Immature natural killer cell (primary cell): ENCODE measurements around the gene SLCO3A1. TPM values are rescaled to one million over a fixed set of nuclear protein-coding genes. Genes with fewer than 3 reads are reported as not detected.
"Not testable (repeated sequence)": the region's sequence is repeated elsewhere in the genome, so short reads cannot be mapped to it uniquely, and the experiment has no call there.

ENCODE experiments used
- DNase-seq, 3 donors: peaks; one replicate each; pipeline ENCODE4 v3.0.0; 2022; ENCODE audit warnings: mixed read lengths in 1 of 3
- H3K27ac Mint-ChIP-seq, 6 donors: one replicate each; pipeline ENCODE4 v1.8.0; 2020; ENCODE audit warnings: mixed read lengths in 6 of 6, mild to moderate bottlenecking in 5 of 6, inconsistent platforms in 4 of 6, moderate library complexity in 3 of 6
- H3K27me3 Mint-ChIP-seq, 3 donors: one replicate each; pipeline ENCODE4 v1.8.0; 2020 to 2021; ENCODE audit warnings: low read depth in 3 of 3, mild to moderate bottlenecking in 3 of 3, mixed read lengths in 3 of 3, moderate library complexity in 3 of 3, inconsistent platforms in 1 of 3
- H3K36me3 Mint-ChIP-seq, 3 donors: one replicate each; pipeline ENCODE4 v1.8.0; 2020; ENCODE audit warnings: mixed read lengths in 3 of 3, inconsistent platforms in 2 of 3, mild to moderate bottlenecking in 2 of 3
- H3K4me1 Mint-ChIP-seq, 2 donors: one replicate each; pipeline ENCODE4 v1.8.0; 2020; ENCODE audit warnings: inconsistent platforms in 2 of 2, mild to moderate bottlenecking in 2 of 2, mixed read lengths in 2 of 2, moderate library complexity in 1 of 2
- H3K4me3 Mint-ChIP-seq, 5 donors: one replicate each; pipeline ENCODE4 v1.8.0; 2020; ENCODE audit warnings: mild to moderate bottlenecking in 5 of 5, mixed read lengths in 5 of 5, inconsistent platforms in 3 of 5, moderate library complexity in 3 of 5
- H3K9me3 Mint-ChIP-seq, 6 donors: one replicate each; pipeline ENCODE4 v1.8.0; 2020; ENCODE audit warnings: mild to moderate bottlenecking in 6 of 6, mixed read lengths in 6 of 6, inconsistent platforms in 4 of 6, moderate library complexity in 3 of 6
- polyA plus RNA-seq, 3 donors: library from polyadenylated mRNA; unstranded; fragments of 300-500 nt; fragmentation: Illumina TruSeq; gene quantifications; one replicate each; pipeline ENCODE4 v1.2.3, GENCODE V29; 2021

Gene SLCO3A1
- polyA plus RNA-seq, 3 donors from 2014 or later, result 17.0 to 41.3 (median 30.2) TPM

DNA sequence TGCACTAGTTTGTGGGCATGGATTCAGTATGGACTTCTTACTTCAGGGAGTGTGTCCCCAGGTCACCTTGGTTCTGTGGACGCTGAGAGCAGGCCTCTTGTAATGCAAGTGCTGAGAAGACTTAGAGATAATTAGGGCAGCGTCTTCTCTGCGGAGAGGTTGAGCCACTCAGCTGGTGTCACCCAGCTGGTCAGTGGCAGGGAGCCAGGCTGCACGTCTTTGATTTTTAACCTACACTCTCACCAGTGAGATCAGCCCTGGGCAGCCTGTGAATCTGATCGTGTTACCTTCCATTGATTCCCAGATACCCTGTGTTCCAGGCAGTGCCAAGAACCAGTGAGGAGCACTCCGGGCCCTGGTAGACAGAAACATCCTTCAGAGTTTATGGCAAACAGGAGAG is 92.6 kb downstream of the SLCO3A1 start:
- H3K36me3 Mint-ChIP-seq, result no peaks in the 10 kb centered on the region
- H3K4me3 Mint-ChIP-seq, result no peak overlapping the region
- no peak for DNase-seq
- peaks cover 81 to 94% of the 10 kb centered on the region in 2 donors for H3K4me1 Mint-ChIP-seq
- no peaks in the 10 kb centered on the region for H3K27me3 Mint-ChIP-seq
- peak overlapping the region in 2 of 6 donors; percentile 6 to 37 for H3K27ac Mint-ChIP-seq
- H3K9me3 Mint-ChIP-seq, result no peaks in the 10 kb centered on the region

DNA sequence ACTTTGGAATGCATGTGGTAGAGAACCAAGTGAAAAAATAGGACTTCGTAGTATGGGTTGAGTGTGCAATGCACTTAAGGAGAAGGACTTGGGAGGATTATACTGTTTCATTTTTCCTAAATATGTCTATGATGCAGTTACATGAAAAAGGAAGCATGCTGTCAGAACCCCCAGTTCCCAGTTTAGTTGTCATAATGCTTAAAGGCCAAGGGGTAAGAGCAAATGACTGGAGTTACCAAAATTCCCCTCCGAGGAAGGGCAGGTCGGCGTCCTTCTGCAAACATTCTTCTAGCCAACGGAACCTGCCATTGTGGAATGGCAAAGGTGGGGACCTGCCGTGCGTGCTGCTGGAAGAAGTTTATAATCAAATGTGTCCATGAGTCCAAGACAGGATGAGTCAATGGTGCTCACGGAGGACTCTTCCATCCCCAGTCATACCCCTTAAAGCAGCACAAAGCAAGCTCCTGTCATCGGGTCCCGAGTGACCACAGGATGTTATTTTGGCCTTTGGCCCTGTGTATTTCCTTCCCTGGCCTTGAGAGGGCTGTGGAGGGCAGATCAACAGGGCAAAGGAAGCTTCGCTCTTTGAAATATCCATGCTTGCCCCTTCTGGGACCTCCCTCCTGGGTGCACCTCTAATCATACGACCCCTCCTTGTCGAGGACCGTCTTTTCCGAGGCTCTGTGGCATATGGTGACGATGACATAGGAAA is 93.2 kb downstream of the SLCO3A1 start:
- peak overlapping the region in 3 of 6 donors; percentile 22 to 67 (median 37) for H3K27ac Mint-ChIP-seq

DNA sequence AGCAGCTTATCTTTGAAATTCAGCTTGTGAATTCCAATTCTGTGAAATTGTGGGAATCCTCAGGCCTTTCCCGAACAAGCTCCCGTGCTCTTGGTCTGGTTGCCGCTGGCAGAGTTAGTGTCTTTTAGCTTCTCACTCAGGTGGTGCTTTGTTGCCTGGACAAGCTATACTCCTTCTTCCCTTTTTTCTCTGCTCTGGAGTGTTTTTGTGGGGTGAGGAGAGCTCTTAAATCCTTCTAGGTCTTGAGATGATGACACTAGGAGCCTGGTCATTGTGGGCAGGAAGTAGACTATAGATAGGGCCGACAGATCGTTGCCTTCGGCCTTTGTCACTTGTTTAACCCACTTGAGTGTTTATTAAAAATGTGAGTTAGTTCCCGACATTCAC is 93.8 kb downstream of the SLCO3A1 start:
- no peaks in the 10 kb centered on the region for H3K27me3 Mint-ChIP-seq
- H3K27ac Mint-ChIP-seq, result peak overlapping the region in 2 of 6 donors; percentile 22 to 67
- H3K4me1 Mint-ChIP-seq, result peaks cover 82 to 94% of the 10 kb centered on the region in 2 donors
- no peak for DNase-seq
- no peaks in the 10 kb centered on the region for H3K9me3 Mint-ChIP-seq
- H3K4me3 Mint-ChIP-seq, result peak overlapping the region in 2 of 5 donors; percentile 56 to 62
- H3K36me3 Mint-ChIP-seq, result no peaks in the 10 kb centered on the region

More for the DNA sequence above, 93.2 kb downstream of the SLCO3A1 start:
- no peak for DNase-seq
- peaks cover 82 to 94% of the 10 kb centered on the region in 2 donors for H3K4me1 Mint-ChIP-seq
- no peaks in the 10 kb centered on the region for H3K9me3 Mint-ChIP-seq
- no peaks in the 10 kb centered on the region for H3K36me3 Mint-ChIP-seq
- no peak overlapping the region for H3K4me3 Mint-ChIP-seq
- no peaks in the 10 kb centered on the region for H3K27me3 Mint-ChIP-seq

DNA sequence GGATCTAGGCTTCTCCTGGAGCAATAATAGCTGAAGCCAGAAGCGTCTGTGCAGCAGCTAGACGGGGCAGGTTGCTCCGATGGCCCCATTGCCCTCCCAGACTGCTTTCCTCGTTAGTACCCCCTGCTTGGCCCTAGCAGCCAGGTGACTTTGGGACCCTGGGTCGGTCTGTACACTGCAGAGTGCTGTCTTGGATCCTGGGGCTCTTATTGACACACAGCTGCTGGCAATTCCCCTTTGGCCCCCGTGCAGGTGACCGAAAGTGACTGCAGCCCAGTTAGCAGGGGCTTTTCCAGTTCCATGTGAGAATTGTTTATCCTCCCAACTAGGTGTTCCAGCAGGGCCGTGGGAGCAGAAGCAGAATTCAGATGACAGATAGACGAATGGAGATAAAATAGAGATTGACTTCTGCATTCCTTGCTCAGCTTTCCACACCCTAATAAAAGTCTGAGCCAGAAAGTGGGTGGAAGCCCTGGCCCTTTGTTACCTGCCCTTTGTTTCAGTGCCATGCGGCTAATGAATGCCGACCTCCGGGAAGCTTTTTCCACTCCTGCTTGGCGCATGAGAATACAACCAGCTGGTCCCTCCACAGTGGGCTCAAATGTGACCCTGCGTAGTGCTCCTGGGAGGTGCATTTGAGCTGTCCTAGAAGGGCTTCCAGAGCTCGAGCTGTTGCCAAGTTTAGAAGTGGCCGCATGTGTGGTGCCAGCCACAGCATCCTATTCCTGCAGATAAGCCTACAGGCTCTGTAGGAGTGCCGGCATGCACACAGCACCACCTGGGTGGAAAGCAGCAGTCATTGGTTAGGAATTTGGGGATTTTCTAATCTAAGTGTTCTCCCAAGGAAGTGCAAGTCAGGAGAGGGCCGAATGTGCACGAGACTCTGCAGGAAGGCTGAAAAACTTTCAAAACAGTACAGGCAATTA is 94.4 kb downstream of the SLCO3A1 start:
- peak overlapping the region in 1 of 5 donors; percentile 62 for H3K4me3 Mint-ChIP-seq
- H3K4me1 Mint-ChIP-seq, result peaks cover 82 to 94% of the 10 kb centered on the region in 2 donors
- peak overlapping the region in 2 of 6 donors; percentile 22 to 67 for H3K27ac Mint-ChIP-seq

GRCh38 chr15:91949361-91949760 is 95.9 kb downstream of the SLCO3A1 start:
- no peaks in the 10 kb centered on the region for H3K36me3 Mint-ChIP-seq
- H3K27ac Mint-ChIP-seq, result peak overlapping the region in 1 of 6 donors; percentile 3
- no peak overlapping the region for H3K4me3 Mint-ChIP-seq
- peaks cover 82 to 94% of the 10 kb centered on the region in 2 donors for H3K4me1 Mint-ChIP-seq
- no peaks in the 10 kb centered on the region for H3K27me3 Mint-ChIP-seq
- DNase-seq, result no peak
- H3K9me3 Mint-ChIP-seq, result no peaks in the 10 kb centered on the region

More for the DNA sequence above, 94.4 kb downstream of the SLCO3A1 start:
- Mint-ChIP-seq H3K27me3 (no peaks in the 10 kb centered on the region), H3K36me3 (no peaks in the 10 kb centered on the region), H3K9me3 (no peaks in the 10 kb centered on the region)
- no peak for DNase-seq

- Mint-ChIP-seq H3K4me1 (peaks cover 88 to 95% of the 10 kb centered on the region in 2 donors), H3K9me3 (no peaks in the 10 kb centered on the region), H3K27ac (peak overlapping the region in 3 of 6 donors; percentile 3 to 86 (median 78)), H3K27me3 (no peaks in the 10 kb centered on the region), H3K4me3 (peak overlapping the region in 1 of 5 donors; percentile 8), H3K36me3 (no peaks in the 10 kb centered on the region)
- DNase-seq, result no peak
These were observed 96.5 kb downstream of the SLCO3A1 start for GRCh38 chr15:91950054-91950453.

- no peak overlapping the region for H3K4me3 Mint-ChIP-seq
These were observed 97.3 kb downstream of the SLCO3A1 start for GRCh38 chr15:91950631-91951329.

GRCh38 chr15:91952216-91952615 is 98.7 kb downstream of the SLCO3A1 start:
- no peak for DNase-seq
- H3K27me3 Mint-ChIP-seq, result peaks cover 0 to 2% (median 0%) of the 10 kb centered on the region in 3 donors
- H3K36me3 Mint-ChIP-seq, result no peaks in the 10 kb centered on the region
- no peak overlapping the region for H3K4me3 Mint-ChIP-seq
- peak overlapping the region in 1 of 6 donors; percentile 45 for H3K27ac Mint-ChIP-seq
- no peaks in the 10 kb centered on the region for H3K9me3 Mint-ChIP-seq
- H3K4me1 Mint-ChIP-seq, result peaks cover 81 to 90% of the 10 kb centered on the region in 2 donors

More at GRCh38 chr15:91950631-91951329, 97.3 kb downstream of the SLCO3A1 start:
- DNase-seq, result no peak
- Mint-ChIP-seq H3K9me3 (no peaks in the 10 kb centered on the region), H3K27me3 (no peaks in the 10 kb centered on the region), H3K36me3 (no peaks in the 10 kb centered on the region), H3K4me1 (peaks cover 90 to 96% of the 10 kb centered on the region in 2 donors), H3K27ac (peak overlapping the region in 2 of 6 donors; percentile 34 to 85)

DNA sequence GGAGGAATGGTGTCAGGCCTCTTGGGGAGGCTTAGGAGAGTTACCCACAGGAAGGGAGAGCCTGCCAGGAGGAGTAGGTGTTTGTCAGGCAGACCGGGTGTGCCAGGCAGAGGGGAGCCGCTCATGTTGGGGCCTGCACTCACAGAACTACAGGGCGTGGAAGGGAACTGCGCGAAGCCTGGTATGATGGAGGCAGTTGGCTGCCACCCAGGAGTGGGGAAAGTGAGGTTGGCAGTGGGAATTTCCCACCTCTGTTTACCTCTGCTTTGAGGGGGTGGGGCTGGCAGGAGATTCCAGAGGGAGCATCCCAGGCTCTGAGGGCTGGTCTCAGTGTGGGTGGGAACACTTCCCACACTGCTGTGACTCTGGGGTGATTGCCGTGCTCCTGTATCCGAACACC is 99.9 kb downstream of the SLCO3A1 start:
- Mint-ChIP-seq H3K9me3 (no peaks in the 10 kb centered on the region), H3K27ac (peak overlapping the region in 5 of 6 donors; percentile 15 to 88 (median 69)), H3K4me3 (peak overlapping the region in 4 of 5 donors; percentile 7 to 54 (median 42)), H3K27me3 (peaks cover 0 to 2% (median 0%) of the 10 kb centered on the region in 3 donors), H3K36me3 (no peaks in the 10 kb centered on the region), H3K4me1 (peaks cover 71 to 84% of the 10 kb centered on the region in 2 donors)
- no peak for DNase-seq

GRCh38 chr15:91954292-91954691 is 100.8 kb downstream of the SLCO3A1 start:
- H3K27ac Mint-ChIP-seq, result peak overlapping the region in 2 of 6 donors; percentile 2 to 83
- H3K4me1 Mint-ChIP-seq, result peaks cover 66 to 84% of the 10 kb centered on the region in 2 donors
- H3K9me3 Mint-ChIP-seq, result no peaks in the 10 kb centered on the region
- no peak for DNase-seq
- peaks cover 0 to 2% (median 0%) of the 10 kb centered on the region in 3 donors for H3K27me3 Mint-ChIP-seq
- peaks cover 0 to 3% (median 0%) of the 10 kb centered on the region in 3 donors for H3K36me3 Mint-ChIP-seq
- peak overlapping the region in 4 of 5 donors; percentile 1 to 52 (median 34) for H3K4me3 Mint-ChIP-seq

DNA sequence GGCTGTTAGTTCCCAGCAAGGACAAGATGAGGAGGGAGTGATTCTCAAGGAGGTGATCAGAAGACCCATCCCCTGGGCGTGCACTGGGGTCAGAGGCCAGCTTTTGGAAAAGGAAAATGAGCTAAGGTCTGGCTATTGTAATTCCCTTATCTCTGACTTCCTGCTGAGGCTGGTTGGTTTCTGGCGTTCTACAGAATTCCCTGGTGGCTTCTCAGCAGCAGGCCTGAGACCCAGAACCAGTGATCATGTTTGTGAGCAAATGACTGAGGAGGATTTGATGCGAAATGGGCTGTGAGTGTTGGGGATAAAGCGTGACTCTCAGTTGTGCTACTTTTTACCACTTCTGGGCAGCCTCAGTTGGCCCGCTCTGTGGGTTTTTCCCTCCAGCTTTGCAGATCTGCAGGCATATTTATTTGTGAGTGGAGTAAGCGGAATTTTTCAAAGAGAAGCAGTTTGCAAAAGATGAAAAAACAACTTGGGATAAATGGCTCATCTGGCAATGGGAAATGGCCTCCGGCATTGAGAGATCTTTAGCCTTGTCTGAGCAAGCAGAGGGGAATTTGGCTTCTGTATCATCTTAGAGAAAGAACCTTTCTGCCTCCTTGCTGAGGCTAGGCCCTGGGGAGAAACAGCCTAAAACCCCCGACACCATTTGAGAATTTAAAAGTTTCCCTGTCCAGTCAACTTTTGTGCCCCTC is 102.7 kb downstream of the SLCO3A1 start:
- Mint-ChIP-seq H3K36me3 (peaks cover 0 to 3% (median 0%) of the 10 kb centered on the region in 3 donors), H3K4me3 (no peak overlapping the region), H3K4me1 (peaks cover 48 to 69% of the 10 kb centered on the region in 2 donors), H3K9me3 (no peaks in the 10 kb centered on the region), H3K27ac (peak overlapping the region in 3 of 6 donors; percentile 35 to 71 (median 64)), H3K27me3 (peaks cover 0 to 2% (median 0%) of the 10 kb centered on the region in 3 donors)
- DNase-seq, result no peak

DNA sequence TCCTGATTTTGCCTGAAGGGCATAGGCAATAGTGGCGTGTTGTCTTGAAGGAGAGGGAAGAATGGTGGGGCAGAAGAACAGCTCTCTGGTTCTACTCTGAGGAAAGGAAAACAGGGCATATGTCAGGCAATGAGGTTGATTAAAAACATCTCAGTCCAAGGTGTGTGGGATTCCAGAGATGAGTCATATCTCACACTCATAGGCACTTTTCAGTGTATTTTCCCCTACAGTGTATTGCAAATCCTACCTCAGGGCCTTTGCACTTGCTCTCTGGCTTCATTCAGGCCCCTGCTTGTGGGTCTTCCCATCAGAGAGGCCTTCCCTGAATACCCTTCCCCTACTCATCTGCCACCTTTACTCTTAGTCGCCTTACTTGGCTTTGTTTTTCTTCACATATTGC is 107.8 kb downstream of the SLCO3A1 start:
- Mint-ChIP-seq H3K27ac (no peak overlapping the region), H3K36me3 (peaks cover 0 to 3% (median 3%) of the 10 kb centered on the region in 3 donors), H3K4me3 (no peak overlapping the region), H3K27me3 (peaks cover 0 to 2% (median 0%) of the 10 kb centered on the region in 3 donors), H3K4me1 (peaks cover 35 to 62% of the 10 kb centered on the region in 2 donors), H3K9me3 (no peaks in the 10 kb centered on the region)
- no peak for DNase-seq

DNA sequence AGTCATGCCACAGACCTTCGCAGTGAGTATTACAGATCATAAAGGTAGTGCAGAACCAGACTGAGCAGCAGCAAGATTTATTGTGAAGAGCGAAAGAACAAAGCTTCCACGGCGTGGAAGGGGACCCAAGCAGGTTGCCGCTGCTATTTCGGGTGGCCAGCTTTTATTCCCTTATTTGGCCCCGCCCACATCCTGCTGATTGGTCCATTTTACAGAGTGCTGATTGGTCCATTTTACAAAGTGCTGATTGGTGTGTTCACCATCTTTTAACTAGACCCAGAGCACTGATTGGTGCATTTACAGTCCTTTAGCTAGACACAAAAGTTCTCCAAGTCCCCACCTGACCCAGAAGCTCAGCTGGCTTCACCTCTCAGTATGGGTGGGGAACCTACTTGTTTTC is 110.2 kb downstream of the SLCO3A1 start:
- H3K27ac Mint-ChIP-seq, result peak overlapping the region in 4 of 6 donors; percentile 19 to 61 (median 46)
- H3K27me3 Mint-ChIP-seq, H3K9me3 Mint-ChIP-seq, H3K36me3 Mint-ChIP-seq: not testable (repeated sequence)
- peak overlapping the region; percentile 11 to 68 (median 49) for H3K4me3 Mint-ChIP-seq
- peaks cover 39 to 56% of the 10 kb centered on the region in 2 donors for H3K4me1 Mint-ChIP-seq
- peak in 1 of 3 donors; percentile 10 for DNase-seq
